GM18951 (cell line): ENCODE data around the gene ENOSF1.

Experiments
- POLR2A ChIP-seq: IDR thresholded peaks from 4 replicates; pipeline ENCODE4 v1.6.1; 2011; ENCODE audit warnings: mild to moderate bottlenecking; ENCODE audit not compliant: insufficient read length, insufficient read depth; ENCODE audit errors: extremely low read depth
- in situ Hi-C: fragments of 300-500 bp; cut with MboI; formaldehyde crosslinking; loops from one replicate; pipeline ENCODE4 v1.12.0; 2022; ENCODE audit warnings: low sequenced_read_pairs, mixed read lengths, inconsistent platforms; ENCODE audit not compliant: unreplicated experiment

The ENOSF1 gene

GRCh38 chr18:623761-624620, 88.4 kb downstream of the ENOSF1 start:
- in situ Hi-C loops = no loop called here

GRCh38 chr18:622289-622688, 90.1 kb downstream of the ENOSF1 start:
- in situ Hi-C loops = no loop called here
- no peak for TF ChIP-seq POLR2A

More at GRCh38 chr18:623761-624620, 88.4 kb downstream of the ENOSF1 start:
- no peak for TF ChIP-seq POLR2A

GRCh38 chr18:621291-622043, 91.0 kb downstream of the ENOSF1 start:
- no peak for TF ChIP-seq POLR2A
- in situ Hi-C loops = no loop called here
